Small intestine (tissue), 7 donors: ENCODE data around the gene AP1AR. TPM values are rescaled to one million over a fixed set of nuclear protein-coding genes. Genes with fewer than 3 reads are reported as not detected.

ENCODE experiments used
- DNase-seq, 2 donors: peaks; one replicate each; pipeline versions ENCODE4 v3.0.0 to v3.0.0-alpha.2; 2013
- FAIRE-seq: peaks from 2 replicates; lab custom pipeline; 2012; peaks lifted over from hg19 to GRCh38; lab: Jason Lieb, UNC
- H3K27ac ChIP-seq, 3 donors: one replicate each; pipeline ENCODE4 v1.5.1; 2013; ENCODE audit warnings: low read length in 2 of 3, mild to moderate bottlenecking in 2 of 3, control low read depth in 1 of 3, inconsistent platforms in 1 of 3, low read depth in 1 of 3, moderate library complexity in 1 of 3
- H3K27me3 ChIP-seq, 3 donors: one replicate each; pipeline ENCODE4 v1.6.1; 2013; ENCODE audit warnings: low read length in 3 of 3, inconsistent platforms in 1 of 3; ENCODE audit not compliant: control insufficient read depth in 3 of 3, insufficient read depth in 3 of 3
- H3K36me3 ChIP-seq, 3 donors: one replicate each; pipeline ENCODE4 v1.6.1; 2013; ENCODE audit warnings: low read length in 3 of 3, inconsistent platforms in 1 of 3, low read depth in 1 of 3, mild to moderate bottlenecking in 1 of 3, moderate library complexity in 1 of 3; ENCODE audit not compliant: control insufficient read depth in 3 of 3, insufficient read depth in 2 of 3
- H3K4me1 ChIP-seq, 3 donors: one replicate each; pipeline ENCODE4 v1.6.1; 2013; ENCODE audit warnings: low read length in 2 of 3, inconsistent platforms in 1 of 3, low read depth in 1 of 3, mild to moderate bottlenecking in 1 of 3, moderate library complexity in 1 of 3; ENCODE audit not compliant: control insufficient read depth in 3 of 3, insufficient read depth in 2 of 3
- H3K4me3 ChIP-seq, 3 donors: one replicate each; pipeline ENCODE4 v1.5.1; 2013; ENCODE audit warnings: low read length in 3 of 3, control low read depth in 1 of 3, inconsistent platforms in 1 of 3, low read depth in 1 of 3, mild to moderate bottlenecking in 1 of 3, moderate library complexity in 1 of 3
- H3K9me3 ChIP-seq, 2 donors: one replicate each; pipeline ENCODE4 v1.6.1; 2013; ENCODE audit warnings: low read depth in 1 of 2, low read length in 1 of 2; ENCODE audit not compliant: control insufficient read depth in 2 of 2, insufficient read depth in 1 of 2
- WGBS, 3 donors: extraction: QIAGEN DNeasy Blood & Tissue Kit; methylation state at CpG; one replicate each; pipeline ENCODE4 v1.1.7; 2013; 5-methylcytosine and 5-hydroxymethylcytosine counted together
- polyA plus RNA-seq, 4 donors: library from polyadenylated mRNA; stranded (reverse) in 3 of 4; unstranded in 1 of 4; fragments of 200-250 nt in 3 of 4; fragments of 120-200 nt in 1 of 4; gene quantifications; one replicate each; pipeline versions ENCODE4 v1.2.1 to v1.2.3, GENCODE V29; 2013
- donor health status: healthy with polysubstance abuse.
- donor health status: control.
- donor health status: control.
- donor health status: Bipolar disorder and iron deficiency.
- donor health status: healthy.

AP1AR gene
- polyA plus RNA-seq, 4 donors: 16.8 to 51.6 (median 26.3) TPM

GRCh38 chr4:112213091-112213490 is 18.5 kb upstream of the AP1AR start:
- FAIRE-seq (no peak), DNase-seq (peak; percentile 25 to 28)
- H3K27me3 ChIP-seq: no peaks in the 10 kb centered on the region
- WGBS, 3 donors: 47 to 73% (median 67%) methylated on average over 2 of the region's 2 CpGs
- H3K4me1 ChIP-seq: no peaks in the 10 kb centered on the region
- no peak overlapping the region for H3K27ac ChIP-seq
- no peak overlapping the region for H3K4me3 ChIP-seq
- H3K9me3 ChIP-seq: no peaks in the 10 kb centered on the region
- no peaks in the 10 kb centered on the region for H3K36me3 ChIP-seq

- Histone ChIP-seq H3K4me1 (no peaks in the 10 kb centered on the region), H3K36me3 (no peaks in the 10 kb centered on the region), H3K9me3 (no peaks in the 10 kb centered on the region), H3K27me3 (no peaks in the 10 kb centered on the region), H3K4me3 (no peak overlapping the region), H3K27ac (no peak overlapping the region)
- FAIRE-seq: no peak
- no peak for DNase-seq
- 79 to 89% (median 80%) methylated on average over 3 of the region's 3 CpGs for WGBS, 3 donors
Measured at GRCh38 chr4:112213856-112214255, 17.7 kb upstream of the AP1AR start.

- DNase-seq: peak; percentile 45 to 51
- Histone ChIP-seq H3K27me3 (no peaks in the 10 kb centered on the region), H3K9me3 (no peaks in the 10 kb centered on the region), H3K4me1 (no peaks in the 10 kb centered on the region), H3K27ac (no peak overlapping the region), H3K36me3 (no peaks in the 10 kb centered on the region), H3K4me3 (no peak overlapping the region)
- no peak for FAIRE-seq
Measured at GRCh38 chr4:112214390-112215264, 17.0 kb upstream of the AP1AR start.

- H3K4me3 ChIP-seq: no peak overlapping the region
- H3K27ac ChIP-seq: no peak overlapping the region
- DNase-seq (no peak), FAIRE-seq (no peak)
- no peaks in the 10 kb centered on the region for H3K27me3 ChIP-seq
- H3K9me3 ChIP-seq: peaks cover 0 to 4% of the 10 kb centered on the region in 2 donors
- H3K36me3 ChIP-seq: no peaks in the 10 kb centered on the region
- no peaks in the 10 kb centered on the region for H3K4me1 ChIP-seq
- 91 to 96% (median 95%) methylated on average over 7 of the region's 7 CpGs for WGBS, 3 donors
Measured at GRCh38 chr4:112219826-112220366, 11.7 kb upstream of the AP1AR start.

GRCh38 chr4:112222219-112222955 is 9.2 kb upstream of the AP1AR start:
- H3K27ac ChIP-seq: no peak overlapping the region
- FAIRE-seq (no peak), DNase-seq (no peak)
- no peaks in the 10 kb centered on the region for H3K36me3 ChIP-seq
- H3K4me1 ChIP-seq: no peaks in the 10 kb centered on the region
- WGBS, 3 donors: 96 to 98% (median 97%) methylated on average over 41 to 43 of the region's 43 CpGs
- no peak overlapping the region for H3K4me3 ChIP-seq
- H3K9me3 ChIP-seq: peaks cover 0 to 4% of the 10 kb centered on the region in 2 donors
- no peaks in the 10 kb centered on the region for H3K27me3 ChIP-seq

- peaks cover 0 to 4% of the 10 kb centered on the region in 2 donors for H3K9me3 ChIP-seq
- no peaks in the 10 kb centered on the region for H3K36me3 ChIP-seq
- H3K4me3 ChIP-seq: no peak overlapping the region
- WGBS, 3 donors: 64 to 73% (median 68%) methylated on average over 4 of the region's 4 CpGs
- H3K4me1 ChIP-seq: no peaks in the 10 kb centered on the region
- no peaks in the 10 kb centered on the region for H3K27me3 ChIP-seq
- no peak overlapping the region for H3K27ac ChIP-seq
- no peak for FAIRE-seq
- DNase-seq: no peak
Measured at GRCh38 chr4:112225157-112225556, 6.4 kb upstream of the AP1AR start.

- 1% methylated on average over 42 to 52 of the region's 52 CpGs for WGBS, 3 donors
- Histone ChIP-seq H3K4me3 (peak overlapping the region; percentile 68 to 98 (median 95)), H3K27me3 (no peaks in the 10 kb centered on the region), H3K36me3 (no peaks in the 10 kb centered on the region), H3K9me3 (no peaks in the 10 kb centered on the region), H3K4me1 (no peaks in the 10 kb centered on the region), H3K27ac (peak overlapping the region; percentile 97 to 100 (median 99))
- DNase-seq (peak; percentile 99 to 100), FAIRE-seq (peak; percentile 10)
Measured at GRCh38 chr4:112230879-112231778, 458 bp upstream of the AP1AR start.
